H1 (cell line): Measurements from ENCODE around the gene ROBO2. TPM values are rescaled to one million over a fixed set of nuclear protein-coding genes. Genes with fewer than 3 reads are reported as not detected.

Source experiments
- CTCF ChIA-PET: fragments of 300-600 bp; sonication (Branson Sonifier 250); formaldehyde crosslinking; loops from one replicate; lab custom pipeline; 2021; ENCODE audit not compliant: partially characterized antibody; lab: Charles Lee
- POLR2A ChIA-PET: fragments of 300-600 bp; sonication (Branson Sonifier 250); formaldehyde crosslinking; loops from one replicate; lab custom pipeline; 2021; ENCODE audit warnings: inconsistent platforms; ENCODE audit not compliant: partially characterized antibody; lab: Charles Lee
- DNase-seq, 2 experiments: peaks; one replicate each; pipeline versions ENCODE4 v3.0.0 to v3.0.0-alpha.2; 2010 to 2022; ENCODE audit warnings: low spot score in 2 of 2, low read depth in 1 of 2, mixed read lengths in 1 of 2
- FAIRE-seq: peaks from 2 replicates; lab custom pipeline; 2011; peaks lifted over from hg19 to GRCh38; lab: Jason Lieb, UNC
- H2AFZ ChIP-seq: 2 replicates; pipeline ENCODE4 v1.8.1; 2012; ENCODE audit warnings: low read length, inconsistent platforms
- H2AK5ac ChIP-seq: 2 replicates; pipeline ENCODE4 v1.6.1; 2013; ENCODE audit warnings: low read depth, low read length
- H2BK120ac ChIP-seq: replicated peaks from 2 replicates; pipeline ENCODE3; 2013; ENCODE audit warnings: low read depth, low read length, inconsistent platforms
- H2BK12ac ChIP-seq: 2 replicates; pipeline ENCODE4 v1.6.1; 2013; ENCODE audit warnings: low read depth, low read length
- H2BK15ac ChIP-seq: 2 replicates; pipeline ENCODE4 v1.6.1; 2013; ENCODE audit warnings: low read length
- H2BK20ac ChIP-seq: 2 replicates; pipeline ENCODE4 v1.6.1; 2013; ENCODE audit warnings: low read length
- H2BK5ac ChIP-seq: 2 replicates; pipeline ENCODE4 v1.6.1; 2013; ENCODE audit warnings: low read depth, low read length
- H3K14ac ChIP-seq: 2 replicates; pipeline ENCODE4 v1.6.1; 2013; ENCODE audit warnings: inconsistent platforms; ENCODE audit not compliant: insufficient read length
- H3K18ac ChIP-seq: 2 replicates; pipeline ENCODE4 v1.6.1; 2013; ENCODE audit warnings: low read length; ENCODE audit errors: extremely low read depth
- H3K23ac ChIP-seq: 2 replicates; pipeline ENCODE4 v1.6.1; 2013; ENCODE audit warnings: inconsistent platforms; ENCODE audit not compliant: insufficient read length
- H3K23me2 ChIP-seq: 2 replicates; pipeline ENCODE4 v1.6.1; 2013; ENCODE audit warnings: low read depth, low read length
- H3K27ac ChIP-seq: 2 replicates; pipeline ENCODE4 v1.6.1; 2011; ENCODE audit warnings: low read depth, low read length, inconsistent platforms
- H3K27me3 ChIP-seq, 4 experiments: replicated peaks in 1 of 4; 1 replicate in 1 of 4; 2 replicates in 3 of 4; pipeline versions ENCODE4 v1.6.1 to v1.8.1; 2011 to 2013; ENCODE audit warnings: low read length in 3 of 4, mild to moderate bottlenecking in 3 of 4, inconsistent platforms in 2 of 4, mixed read lengths in 2 of 4, moderate library complexity in 1 of 4; ENCODE audit not compliant: control insufficient read depth in 3 of 4, insufficient read depth in 3 of 4; ENCODE audit errors: extremely low read depth in 1 of 4
- H3K36me3 ChIP-seq, 4 experiments: 2 replicates each; pipeline versions ENCODE4 v1.6.1 to v1.8.1; 2011 to 2013; ENCODE audit warnings: mild to moderate bottlenecking in 4 of 4, low read length in 3 of 4, moderate library complexity in 2 of 4, control low read depth in 1 of 4, inconsistent platforms in 1 of 4; ENCODE audit not compliant: insufficient read depth in 4 of 4, control insufficient read depth in 2 of 4
- H3K4ac ChIP-seq: replicated peaks from 2 replicates; pipeline ENCODE3; 2013; ENCODE audit warnings: low read length, low read depth, mixed read lengths, inconsistent platforms; ENCODE audit not compliant: insufficient read length
- H3K4me1 ChIP-seq, 4 experiments: replicated peaks in 1 of 4; 1 replicate in 1 of 4; 2 replicates in 3 of 4; pipeline versions ENCODE4 v1.6.1 to v1.8.1; 2011 to 2013; ENCODE audit warnings: low read length in 3 of 4, inconsistent platforms in 2 of 4, mixed read lengths in 1 of 4; ENCODE audit not compliant: insufficient read depth in 4 of 4, control insufficient read depth in 3 of 4
- H3K4me2 ChIP-seq, 2 experiments: 2 replicates each; pipeline versions ENCODE4 v1.6.1 to v1.8.1; 2011 to 2013; ENCODE audit warnings: low read depth in 2 of 2, low read length in 2 of 2, control low read depth in 1 of 2, inconsistent platforms in 1 of 2, mild to moderate bottlenecking in 1 of 2; ENCODE audit not compliant: insufficient read depth in 1 of 2
- H3K4me3 ChIP-seq, 4 experiments: fragments of 200-600, 300-600 bp in 1 of 4; sonication (generic), shearing (Covaris generic), sonication (Bioruptor Twin) in 1 of 4; 2 replicates each; pipeline versions ENCODE4 v1.5.1 to v1.8.1; 2011 to 2016; ENCODE audit warnings: low read length in 4 of 4, low read depth in 3 of 4, control low read depth in 2 of 4, inconsistent platforms in 2 of 4, mild to moderate bottlenecking in 2 of 4, mixed read lengths in 1 of 4, moderate library complexity in 1 of 4; ENCODE audit not compliant: insufficient read depth in 2 of 4; ENCODE audit errors: extremely low read depth in 1 of 4
- H3K56ac ChIP-seq: replicated peaks from 2 replicates; pipeline ENCODE3; 2013; ENCODE audit warnings: low read depth, mild to moderate bottlenecking, mixed read lengths, low read length, inconsistent platforms; ENCODE audit not compliant: insufficient read length
- H3K79me1 ChIP-seq: 2 replicates; pipeline ENCODE4 v1.6.1; 2013; ENCODE audit warnings: low read depth, low read length, control low read depth
- H3K79me2 ChIP-seq, 2 experiments: 2 replicates each; pipeline versions ENCODE4 v1.6.1 to v1.8.1; 2012 to 2013; ENCODE audit warnings: low read length in 2 of 2, mild to moderate bottlenecking in 2 of 2, inconsistent platforms in 1 of 2; ENCODE audit not compliant: insufficient read depth in 2 of 2, control insufficient read depth in 1 of 2
- H3K9ac ChIP-seq, 4 experiments: replicated peaks in 1 of 4; 1 replicate in 1 of 4; 2 replicates in 3 of 4; pipeline versions ENCODE4 v1.6.1 to v1.8.1; 2011 to 2013; ENCODE audit warnings: low read depth in 3 of 4, low read length in 3 of 4, control low read depth in 2 of 4, mild to moderate bottlenecking in 2 of 4, moderate library complexity in 2 of 4, inconsistent platforms in 1 of 4; ENCODE audit errors: extremely low read depth in 1 of 4
- H3K9me3 ChIP-seq, 2 experiments: 2 replicates each; pipeline versions ENCODE4 v1.6.1 to v1.8.1; 2012 to 2013; ENCODE audit warnings: mild to moderate bottlenecking in 2 of 2, moderate library complexity in 2 of 2, control low read depth in 1 of 2, inconsistent platforms in 1 of 2, low read depth in 1 of 2, low read length in 1 of 2, mixed read lengths in 1 of 2; ENCODE audit not compliant: insufficient read depth in 2 of 2
- H4K20me1 ChIP-seq, 2 experiments: replicated peaks in 1 of 2; 2 replicates each; pipeline versions ENCODE3 to v1.8.1; 2011 to 2013; ENCODE audit warnings: inconsistent platforms in 2 of 2, low read length in 2 of 2, mild to moderate bottlenecking in 1 of 2; ENCODE audit not compliant: insufficient read depth in 2 of 2, control insufficient read depth in 1 of 2
- H4K5ac ChIP-seq: 2 replicates; pipeline ENCODE4 v1.6.1; 2013; ENCODE audit warnings: low read length, low read depth, mixed read lengths, inconsistent platforms; ENCODE audit not compliant: insufficient read length
- H4K8ac ChIP-seq: 2 replicates; pipeline ENCODE4 v1.8.0; 2013; ENCODE audit warnings: mild to moderate bottlenecking, moderate library complexity, low read length, inconsistent platforms; ENCODE audit not compliant: insufficient read depth; ENCODE audit errors: extremely low read depth
- H4K91ac ChIP-seq: replicated peaks from 2 replicates; pipeline ENCODE3; 2013; ENCODE audit warnings: low read length, mixed read lengths, inconsistent platforms; ENCODE audit not compliant: insufficient read length
- CHD2 ChIP-seq: IDR thresholded peaks from 2 replicates; pipeline ENCODE4 v1.6.1; 2012; ENCODE audit warnings: low read length, improper control_type of control experiment
- KDM1A ChIP-seq: fragments of 200-600, 300-600 bp; sonication (generic); IDR thresholded peaks from 2 replicates; pipeline ENCODE4 v1.7.1; 2016; ENCODE audit warnings: mild to moderate bottlenecking, low read length, borderline replicate concordance
- PHF8 ChIP-seq: fragments of 200-600 bp; sonication (generic); conservative IDR thresholded peaks from 2 replicates; pipeline ENCODE4 v1.7.1; 2012; ENCODE audit warnings: low read depth, mild to moderate bottlenecking, inconsistent platforms, low read length, moderate library complexity
- POLR2AphosphoS5 ChIP-seq: IDR thresholded peaks from 2 replicates; pipeline ENCODE4 v1.6.1; 2011; ENCODE audit warnings: low read depth, low read length
- RBBP5 ChIP-seq: IDR thresholded peaks from 2 replicates; pipeline ENCODE4 v1.7.1; 2012; ENCODE audit warnings: low read depth, mild to moderate bottlenecking, inconsistent platforms, low read length, moderate library complexity, borderline replicate concordance
- SP1 ChIP-seq: IDR thresholded peaks from 2 replicates; pipeline ENCODE4 v1.6.1; 2011; ENCODE audit warnings: low read depth, low read length
- SUZ12 ChIP-seq: fragments of 200-600 bp; sonication (generic); IDR thresholded peaks from 2 replicates; pipeline ENCODE4 v1.6.1; 2012; ENCODE audit warnings: mild to moderate bottlenecking, inconsistent platforms, low read length, moderate library complexity, mixed read lengths
- TEAD4 ChIP-seq: IDR thresholded peaks from 2 replicates; pipeline ENCODE4 v1.6.1; 2012; ENCODE audit warnings: low read depth, low read length, inconsistent platforms, mixed read lengths
- WGBS, 2 experiments: shearing (Covaris generic) in 1 of 2; methylation state at CpG; one replicate each; pipeline versions ENCODE4 v1.1.6 to v1.1.7; 2013 to 2015; ENCODE audit warnings: low lambda C conversion rate in 2 of 2, mixed read lengths in 2 of 2, inconsistent platforms in 1 of 2, low coverage in 1 of 2, missing lambda C conversion rate in 1 of 2; ENCODE audit not compliant: insufficient replicate concordance in 2 of 2, insufficient coverage in 1 of 2, insufficient read length in 1 of 2; ENCODE audit errors: extremely low coverage in 1 of 2, missing lambda C conversion rate in 1 of 2; 5-methylcytosine and 5-hydroxymethylcytosine counted together
- polyA plus RNA-seq, 7 experiments: library from polyadenylated mRNA; depleted of rRNA in 3 of 7; stranded (reverse) in 5 of 7; unstranded in 2 of 7; fragments of >200 nt in 5 of 7; fragments of 200-250 nt in 2 of 7; gene quantifications; 1 replicate in 5 of 7; 2 replicates in 1 of 7; 4 replicates in 1 of 7; pipeline versions ENCODE4 v1.2.1 to v1.2.3, GENCODE V29; 2011 to 2013; ENCODE audit warnings: missing spikeins in 2 of 7, mixed read lengths in 2 of 7
- total RNA-seq: library from RNA; stranded (reverse); fragmentation: NEBNext Ultra II Directional; extraction: Animal tissue kit (Norgen Biotek cat#: 25700); gene quantifications from 2 replicates; pipeline ENCODE4 v1.2.1, GENCODE V29; 2021
- TF ChIP-seq, protein P1 (sequence below): IDR thresholded peaks from 2 replicates; pipeline ENCODE4 v1.6.1; 2012; ENCODE audit warnings: inconsistent platforms

ROBO2 gene
- total and polyA plus RNA-seq, 2 of the 8 experiments (the other 6 are each of a cell fraction or from before 2014, with no cell fraction given): 1.5 to 2.9 TPM

DNA sequence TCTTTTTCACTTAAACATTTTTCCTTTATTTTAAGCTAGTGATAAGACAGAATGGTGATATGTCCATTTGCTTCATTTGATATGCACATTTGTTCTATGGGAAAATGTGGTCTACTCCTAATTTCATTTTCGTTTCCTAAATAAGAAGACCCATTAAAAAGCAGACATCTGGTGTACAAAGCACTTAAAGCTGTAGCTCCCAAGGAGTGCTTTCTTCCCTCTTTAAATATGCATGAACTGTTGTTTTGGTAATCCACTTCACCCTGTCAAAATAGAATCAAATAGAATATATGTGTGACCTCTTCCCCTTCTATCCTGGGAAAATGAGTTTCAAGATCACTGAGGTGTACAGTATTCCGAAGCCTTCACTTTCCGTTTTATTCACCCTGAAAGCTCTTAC is 182.8 kb downstream of the ROBO2 start:
- Histone ChIP-seq H3K79me2 (no peaks in the 10 kb centered on the region), H3K23ac (no peak overlapping the region), H2BK5ac (no peak overlapping the region), H3K36me3 (no peaks in the 10 kb centered on the region), H2BK12ac (no peak overlapping the region), H2AK5ac (no peak overlapping the region), H3K23me2 (no peaks in the 10 kb centered on the region), H3K18ac (no peak overlapping the region), H3K27me3 (no peaks in the 10 kb centered on the region), H3K4me2 (no peak overlapping the region), H3K27ac (no peak overlapping the region), H3K14ac (no peak overlapping the region), H4K8ac (no peak overlapping the region), H4K5ac (no peak overlapping the region), H4K20me1 (no peaks in the 10 kb centered on the region), H2BK15ac (no peak overlapping the region), H3K4me1 (no peaks in the 10 kb centered on the region), H3K4ac (no peak overlapping the region), H3K56ac (no peak overlapping the region), H3K4me3 (no peak overlapping the region), H4K91ac (no peak overlapping the region), H3K9me3 (no peaks in the 10 kb centered on the region), H2BK20ac (no peak overlapping the region), H2AFZ (no peak overlapping the region), H3K79me1 (no peaks in the 10 kb centered on the region), H3K9ac (no peak overlapping the region), H2BK120ac (no peak overlapping the region)
- FAIRE-seq (no peak), DNase-seq (no peak)
- CTCF ChIA-PET: interaction anchor here (1.2 to 1.6 kb wide), 2 partner anchors 9 to 98 kb away, joined by 3 read pairs; no protein-coding TSS in a partner anchor
- TF ChIP-seq KDM1A (no peak), TEAD4 (no peak), SP1 (no peak), RBBP5 (no peak), SUZ12 (no peak), PHF8 (no peak), POLR2AphosphoS5 (no peak), CHD2 (no peak)
- TF ChIP-seq, protein P1, sequence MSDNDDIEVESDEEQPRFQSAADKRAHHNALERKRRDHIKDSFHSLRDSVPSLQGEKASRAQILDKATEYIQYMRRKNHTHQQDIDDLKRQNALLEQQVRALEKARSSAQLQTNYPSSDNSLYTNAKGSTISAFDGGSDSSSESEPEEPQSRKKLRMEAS: no peak
- POLR2A ChIA-PET: no interaction called here
- 87% methylated on average over 3 of the region's 3 CpGs; no CpG with 5 or more reads in 1 of the 2 experiments for WGBS, 2 experiments
